H1 (cell line): ENCODE results near the gene ZNF423. TPM values are rescaled to one million over a fixed set of nuclear protein-coding genes. Genes with fewer than 3 reads are reported as not detected.
A peak's percentile ranks its signal among the peaks of the same experiment; 100 is the strongest.

Experiments used
- CTCF ChIA-PET: fragments of 300-600 bp; sonication (Branson Sonifier 250); formaldehyde crosslinking; loops from one replicate; lab custom pipeline; 2021; ENCODE audit not compliant: partially characterized antibody; lab: Charles Lee
- POLR2A ChIA-PET: fragments of 300-600 bp; sonication (Branson Sonifier 250); formaldehyde crosslinking; loops from one replicate; lab custom pipeline; 2021; ENCODE audit warnings: inconsistent platforms; ENCODE audit not compliant: partially characterized antibody; lab: Charles Lee
- DNase-seq, 2 experiments: peaks; one replicate each; pipeline versions ENCODE4 v3.0.0 to v3.0.0-alpha.2; 2010 to 2022; ENCODE audit warnings: low spot score in 2 of 2, low read depth in 1 of 2, mixed read lengths in 1 of 2
- FAIRE-seq: peaks from 2 replicates; lab custom pipeline; 2011; peaks lifted over from hg19 to GRCh38; lab: Jason Lieb, UNC
- H2AFZ ChIP-seq: 2 replicates; pipeline ENCODE4 v1.8.1; 2012; ENCODE audit warnings: low read length, inconsistent platforms
- H2AK5ac ChIP-seq: 2 replicates; pipeline ENCODE4 v1.6.1; 2013; ENCODE audit warnings: low read depth, low read length
- H2BK120ac ChIP-seq: replicated peaks from 2 replicates; pipeline ENCODE3; 2013; ENCODE audit warnings: low read depth, low read length, inconsistent platforms
- H2BK12ac ChIP-seq: 2 replicates; pipeline ENCODE4 v1.6.1; 2013; ENCODE audit warnings: low read depth, low read length
- H2BK15ac ChIP-seq: 2 replicates; pipeline ENCODE4 v1.6.1; 2013; ENCODE audit warnings: low read length
- H2BK20ac ChIP-seq: 2 replicates; pipeline ENCODE4 v1.6.1; 2013; ENCODE audit warnings: low read length
- H2BK5ac ChIP-seq: 2 replicates; pipeline ENCODE4 v1.6.1; 2013; ENCODE audit warnings: low read depth, low read length
- H3K14ac ChIP-seq: 2 replicates; pipeline ENCODE4 v1.6.1; 2013; ENCODE audit warnings: inconsistent platforms; ENCODE audit not compliant: insufficient read length
- H3K18ac ChIP-seq: 2 replicates; pipeline ENCODE4 v1.6.1; 2013; ENCODE audit warnings: low read length; ENCODE audit errors: extremely low read depth
- H3K23ac ChIP-seq: 2 replicates; pipeline ENCODE4 v1.6.1; 2013; ENCODE audit warnings: inconsistent platforms; ENCODE audit not compliant: insufficient read length
- H3K23me2 ChIP-seq: 2 replicates; pipeline ENCODE4 v1.6.1; 2013; ENCODE audit warnings: low read depth, low read length
- H3K27ac ChIP-seq: 2 replicates; pipeline ENCODE4 v1.6.1; 2011; ENCODE audit warnings: low read depth, low read length, inconsistent platforms
- H3K27me3 ChIP-seq, 4 experiments: replicated peaks in 1 of 4; 1 replicate in 1 of 4; 2 replicates in 3 of 4; pipeline versions ENCODE4 v1.6.1 to v1.8.1; 2011 to 2013; ENCODE audit warnings: low read length in 3 of 4, mild to moderate bottlenecking in 3 of 4, inconsistent platforms in 2 of 4, mixed read lengths in 2 of 4, moderate library complexity in 1 of 4; ENCODE audit not compliant: control insufficient read depth in 3 of 4, insufficient read depth in 3 of 4; ENCODE audit errors: extremely low read depth in 1 of 4
- H3K36me3 ChIP-seq, 4 experiments: 2 replicates each; pipeline versions ENCODE4 v1.6.1 to v1.8.1; 2011 to 2013; ENCODE audit warnings: mild to moderate bottlenecking in 4 of 4, low read length in 3 of 4, moderate library complexity in 2 of 4, control low read depth in 1 of 4, inconsistent platforms in 1 of 4; ENCODE audit not compliant: insufficient read depth in 4 of 4, control insufficient read depth in 2 of 4
- H3K4ac ChIP-seq: replicated peaks from 2 replicates; pipeline ENCODE3; 2013; ENCODE audit warnings: low read length, low read depth, mixed read lengths, inconsistent platforms; ENCODE audit not compliant: insufficient read length
- H3K4me1 ChIP-seq, 4 experiments: replicated peaks in 1 of 4; 1 replicate in 1 of 4; 2 replicates in 3 of 4; pipeline versions ENCODE4 v1.6.1 to v1.8.1; 2011 to 2013; ENCODE audit warnings: low read length in 3 of 4, inconsistent platforms in 2 of 4, mixed read lengths in 1 of 4; ENCODE audit not compliant: insufficient read depth in 4 of 4, control insufficient read depth in 3 of 4
- H3K4me2 ChIP-seq, 2 experiments: 2 replicates each; pipeline versions ENCODE4 v1.6.1 to v1.8.1; 2011 to 2013; ENCODE audit warnings: low read depth in 2 of 2, low read length in 2 of 2, control low read depth in 1 of 2, inconsistent platforms in 1 of 2, mild to moderate bottlenecking in 1 of 2; ENCODE audit not compliant: insufficient read depth in 1 of 2
- H3K4me3 ChIP-seq, 4 experiments: fragments of 200-600, 300-600 bp in 1 of 4; sonication (generic), shearing (Covaris generic), sonication (Bioruptor Twin) in 1 of 4; 2 replicates each; pipeline versions ENCODE4 v1.5.1 to v1.8.1; 2011 to 2016; ENCODE audit warnings: low read length in 4 of 4, low read depth in 3 of 4, control low read depth in 2 of 4, inconsistent platforms in 2 of 4, mild to moderate bottlenecking in 2 of 4, mixed read lengths in 1 of 4, moderate library complexity in 1 of 4; ENCODE audit not compliant: insufficient read depth in 2 of 4; ENCODE audit errors: extremely low read depth in 1 of 4
- H3K56ac ChIP-seq: replicated peaks from 2 replicates; pipeline ENCODE3; 2013; ENCODE audit warnings: low read depth, mild to moderate bottlenecking, mixed read lengths, low read length, inconsistent platforms; ENCODE audit not compliant: insufficient read length
- H3K79me1 ChIP-seq: 2 replicates; pipeline ENCODE4 v1.6.1; 2013; ENCODE audit warnings: low read depth, low read length, control low read depth
- H3K79me2 ChIP-seq, 2 experiments: 2 replicates each; pipeline versions ENCODE4 v1.6.1 to v1.8.1; 2012 to 2013; ENCODE audit warnings: low read length in 2 of 2, mild to moderate bottlenecking in 2 of 2, inconsistent platforms in 1 of 2; ENCODE audit not compliant: insufficient read depth in 2 of 2, control insufficient read depth in 1 of 2
- H3K9ac ChIP-seq, 4 experiments: replicated peaks in 1 of 4; 1 replicate in 1 of 4; 2 replicates in 3 of 4; pipeline versions ENCODE4 v1.6.1 to v1.8.1; 2011 to 2013; ENCODE audit warnings: low read depth in 3 of 4, low read length in 3 of 4, control low read depth in 2 of 4, mild to moderate bottlenecking in 2 of 4, moderate library complexity in 2 of 4, inconsistent platforms in 1 of 4; ENCODE audit errors: extremely low read depth in 1 of 4
- H3K9me3 ChIP-seq, 2 experiments: 2 replicates each; pipeline versions ENCODE4 v1.6.1 to v1.8.1; 2012 to 2013; ENCODE audit warnings: mild to moderate bottlenecking in 2 of 2, moderate library complexity in 2 of 2, control low read depth in 1 of 2, inconsistent platforms in 1 of 2, low read depth in 1 of 2, low read length in 1 of 2, mixed read lengths in 1 of 2; ENCODE audit not compliant: insufficient read depth in 2 of 2
- H4K20me1 ChIP-seq, 2 experiments: replicated peaks in 1 of 2; 2 replicates each; pipeline versions ENCODE3 to v1.8.1; 2011 to 2013; ENCODE audit warnings: inconsistent platforms in 2 of 2, low read length in 2 of 2, mild to moderate bottlenecking in 1 of 2; ENCODE audit not compliant: insufficient read depth in 2 of 2, control insufficient read depth in 1 of 2
- H4K5ac ChIP-seq: 2 replicates; pipeline ENCODE4 v1.6.1; 2013; ENCODE audit warnings: low read length, low read depth, mixed read lengths, inconsistent platforms; ENCODE audit not compliant: insufficient read length
- H4K8ac ChIP-seq: 2 replicates; pipeline ENCODE4 v1.8.0; 2013; ENCODE audit warnings: mild to moderate bottlenecking, moderate library complexity, low read length, inconsistent platforms; ENCODE audit not compliant: insufficient read depth; ENCODE audit errors: extremely low read depth
- H4K91ac ChIP-seq: replicated peaks from 2 replicates; pipeline ENCODE3; 2013; ENCODE audit warnings: low read length, mixed read lengths, inconsistent platforms; ENCODE audit not compliant: insufficient read length
- CHD1 ChIP-seq: IDR thresholded peaks from 2 replicates; pipeline ENCODE4 v1.6.1; 2012; ENCODE audit warnings: low read depth, low read length, improper control_type of control experiment
- JUND ChIP-seq: IDR thresholded peaks from 2 replicates; pipeline ENCODE4 v1.6.1; 2011; ENCODE audit warnings: mild to moderate bottlenecking, improper control_type of control experiment, low read length
- SP2 ChIP-seq: IDR thresholded peaks from 2 replicates; pipeline ENCODE4 v1.6.1; 2012; ENCODE audit warnings: mild to moderate bottlenecking, low read length, inconsistent platforms
- TBP ChIP-seq: IDR thresholded peaks from 2 replicates; pipeline ENCODE4 v1.6.1; 2011; ENCODE audit warnings: low read depth, low read length, improper control_type of control experiment
- WGBS, 2 experiments: shearing (Covaris generic) in 1 of 2; methylation state at CpG; one replicate each; pipeline versions ENCODE4 v1.1.6 to v1.1.7; 2013 to 2015; ENCODE audit warnings: low lambda C conversion rate in 2 of 2, mixed read lengths in 2 of 2, inconsistent platforms in 1 of 2, low coverage in 1 of 2, missing lambda C conversion rate in 1 of 2; ENCODE audit not compliant: insufficient replicate concordance in 2 of 2, insufficient coverage in 1 of 2, insufficient read length in 1 of 2; ENCODE audit errors: extremely low coverage in 1 of 2, missing lambda C conversion rate in 1 of 2; 5-methylcytosine and 5-hydroxymethylcytosine counted together
- polyA plus RNA-seq, 7 experiments: library from polyadenylated mRNA; depleted of rRNA in 3 of 7; stranded (reverse) in 5 of 7; unstranded in 2 of 7; fragments of >200 nt in 5 of 7; fragments of 200-250 nt in 2 of 7; gene quantifications; 1 replicate in 5 of 7; 2 replicates in 1 of 7; 4 replicates in 1 of 7; pipeline versions ENCODE4 v1.2.1 to v1.2.3, GENCODE V29; 2011 to 2013; ENCODE audit warnings: missing spikeins in 2 of 7, mixed read lengths in 2 of 7
- total RNA-seq: library from RNA; stranded (reverse); fragmentation: NEBNext Ultra II Directional; extraction: Animal tissue kit (Norgen Biotek cat#: 25700); gene quantifications from 2 replicates; pipeline ENCODE4 v1.2.1, GENCODE V29; 2021
- TF ChIP-seq, protein P1 (sequence below): IDR thresholded peaks from 2 replicates; pipeline ENCODE4 v1.6.1; 2011; ENCODE audit warnings: low read depth, mild to moderate bottlenecking, low read length; ENCODE audit not compliant: insufficient read depth

ZNF423 gene
- total and polyA plus RNA-seq, 2 of the 8 experiments (the other 6 are each of a cell fraction or from before 2014, with no cell fraction given) = 38.2 to 52.3 TPM

DNA sequence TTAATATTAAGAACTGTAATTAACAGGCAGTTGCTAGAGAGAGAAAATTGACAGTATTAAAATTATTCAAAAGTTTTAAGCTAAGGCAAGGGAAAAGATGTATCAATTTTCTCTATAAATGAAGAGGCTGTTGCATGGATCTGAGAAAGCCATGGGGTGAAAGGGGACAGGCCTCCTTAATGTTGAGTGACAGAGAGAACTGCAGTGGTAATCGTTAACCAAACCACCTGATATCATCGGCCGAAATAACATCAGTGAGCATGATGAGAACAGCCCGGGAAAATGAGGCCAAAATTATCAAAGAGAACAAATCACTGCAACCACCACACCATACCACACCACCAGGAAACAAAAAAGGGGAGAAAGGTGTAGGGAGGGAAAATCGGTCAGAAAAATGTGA lies 3.6 kb downstream of the ZNF423 start:
- peak overlapping the region in 1 of 2 experiments; percentile 79; a peak in 2 of 4 replicates for H3K4me2 ChIP-seq
- H4K5ac ChIP-seq = no peak overlapping the region
- H3K27me3 ChIP-seq = peaks cover 0 to under 1% (median under 1%) of the 10 kb centered on the region in 4 experiments; a peak in 3 of 7 replicates
- 84% methylated on average over 5 of the region's 5 CpGs; no CpG with 5 or more reads in 1 of the 2 experiments for WGBS, 2 experiments
- H3K4me1 ChIP-seq = peaks cover 11 to 32% (median 25%) of the 10 kb centered on the region in 4 experiments
- no peak overlapping the region for H2BK12ac ChIP-seq
- H3K9ac ChIP-seq = no peak overlapping the region
- FAIRE-seq = no peak
- peaks cover 20 to 74% of the 10 kb centered on the region in 2 experiments for H3K79me2 ChIP-seq
- no peak overlapping the region for H3K18ac ChIP-seq
- no peak overlapping the region for H2BK120ac ChIP-seq
- H2BK20ac ChIP-seq = no peak overlapping the region
- ChIA-PET CTCF (interaction anchor here (1.1 to 3.6 kb wide), 3 partner anchors 12 to 132 kb away, joined by 3 to 13 read pairs (median 4); no protein-coding TSS in a partner anchor), POLR2A (interaction anchor here (1.1 to 1.5 kb wide), 4 partner anchors 8 to 77 kb away, joined by 3 to 4 read pairs (median 3); no protein-coding TSS in a partner anchor)
- no peak overlapping the region for H2AK5ac ChIP-seq
- no peak overlapping the region for H3K23ac ChIP-seq
- no peak overlapping the region for H3K14ac ChIP-seq
- no peak overlapping the region for H2BK5ac ChIP-seq
- TF ChIP-seq TBP (no peak), SP2 (no peak), JUND (no peak), CHD1 (no peak)
- TF ChIP-seq, protein P1, sequence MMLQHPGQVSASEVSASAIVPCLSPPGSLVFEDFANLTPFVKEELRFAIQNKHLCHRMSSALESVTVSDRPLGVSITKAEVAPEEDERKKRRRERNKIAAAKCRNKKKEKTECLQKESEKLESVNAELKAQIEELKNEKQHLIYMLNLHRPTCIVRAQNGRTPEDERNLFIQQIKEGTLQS = no peak
- H2AFZ ChIP-seq = no peak overlapping the region
- peaks cover 17% of the 10 kb centered on the region for H3K79me1 ChIP-seq
- H3K4ac ChIP-seq = no peak overlapping the region
- H4K8ac ChIP-seq = no peak overlapping the region
- DNase-seq = no peak
- peaks cover 7% of the 10 kb centered on the region; the same call in 1 of the 2 replicates for H3K23me2 ChIP-seq
- H3K27ac ChIP-seq = no peak overlapping the region
- H3K9me3 ChIP-seq = no peaks in the 10 kb centered on the region
- no peak overlapping the region for H3K56ac ChIP-seq
- no peaks in the 10 kb centered on the region for H3K36me3 ChIP-seq
- H4K91ac ChIP-seq = no peak overlapping the region
- 0 out of 2 replicates have a peak overlapping the region, but pooled peaks have one; percentile 53 for H2BK15ac ChIP-seq
- peaks cover 26 to 30% of the 10 kb centered on the region in 2 experiments for H4K20me1 ChIP-seq
- H3K4me3 ChIP-seq = peak overlapping the region in 1 of 4 experiments; percentile 33; a peak in 1 of 8 replicates
